Sigmoid colon (tissue), 7 donors: ENCODE results near the gene GTF3C5. TPM values are rescaled to one million over a fixed set of nuclear protein-coding genes. Genes with fewer than 3 reads are reported as not detected.

Experiments
- DNase-seq: peaks from one replicate; pipeline ENCODE4 v3.0.0-alpha.2; 2019
- H3K27ac ChIP-seq, 4 donors: fragments of 200-600 bp; sonication (generic); one replicate each; pipeline ENCODE4 v1.5.1; 2016 to 2019; ENCODE audit warnings: mild to moderate bottlenecking in 1 of 4
- H3K27me3 ChIP-seq, 3 donors: fragments of 200-600 bp; sonication (generic); one replicate each; pipeline ENCODE4 v1.5.1; 2019; ENCODE audit warnings: mild to moderate bottlenecking in 1 of 3
- H3K36me3 ChIP-seq, 4 donors: fragments of 200-600 bp; sonication (generic); one replicate each; pipeline ENCODE4 v1.5.1; 2016 to 2019
- H3K4me1 ChIP-seq, 4 donors: fragments of 200-600 bp; sonication (generic); one replicate each; pipeline ENCODE4 v1.5.1; 2017 to 2019
- H3K4me3 ChIP-seq, 4 donors: fragments of 200-600 bp; sonication (generic); one replicate each; pipeline ENCODE4 v1.5.1; 2017 to 2019; ENCODE audit warnings: mild to moderate bottlenecking in 2 of 4, moderate library complexity in 1 of 4
- H3K9me3 ChIP-seq, 4 donors: fragments of 200-600 bp in 3 of 4; sonication (generic) in 3 of 4; one replicate each; pipeline versions ENCODE4 v1.5.1 to v1.6.1; 2013 to 2019
- CTCF ChIP-seq, 4 experiments: fragments of 450-650 bp in 3 of 4; fragments of 200-600 bp in 1 of 4; IDR thresholded peaks; one replicate each; pipeline ENCODE4 v1.5.1; 2016 to 2019; ENCODE audit warnings: antibody characterized with exemption in 4 of 4, mild to moderate bottlenecking in 3 of 4, moderate library complexity in 2 of 4
- EP300 ChIP-seq, 4 donors: sonication (generic); formaldehyde crosslinking; IDR thresholded peaks; one replicate each; pipeline ENCODE4 v1.6.1; 2017; ENCODE audit warnings: antibody characterized with exemption in 4 of 4
- POLR2A ChIP-seq, 2 donors: fragments of 450-650 bp; IDR thresholded peaks; one replicate each; pipeline ENCODE4 v1.6.1; 2016; ENCODE audit warnings: antibody characterized with exemption in 2 of 2, mild to moderate bottlenecking in 2 of 2, moderate library complexity in 2 of 2
- POLR2AphosphoS5 ChIP-seq, 4 donors: sonication (generic); formaldehyde crosslinking; IDR thresholded peaks; one replicate each; pipeline ENCODE4 v1.6.1; 2017; ENCODE audit warnings: antibody characterized with exemption in 4 of 4
- WGBS, 2 donors: extraction: QIAGEN DNeasy Blood & Tissue Kit; methylation state at CpG; one replicate each; pipeline ENCODE4 v1.1.7; 2013; 5-methylcytosine and 5-hydroxymethylcytosine counted together
- intact Hi-C: fragments of 100-400 bp; cut with DNase I; formaldehyde crosslinking; loops from one replicate; pipeline ENCODE4 v1.15.1; 2023
- polyA plus RNA-seq, 3 donors: library from polyadenylated mRNA; stranded (reverse); fragments of 200-250 nt; gene quantifications; one replicate each; pipeline ENCODE4 v1.2.3, GENCODE V29; 2013
- total RNA-seq, 4 donors: library from RNA; depleted of rRNA; stranded (reverse); fragments of >200 nt; gene quantifications; one replicate each; pipeline ENCODE4 v1.1.0, GENCODE V29; 2016
- donor health status: healthy with polysubstance abuse.
- donor health status: Bipolar disorder and iron deficiency.
- donor health status: healthy.

Gene GTF3C5
- total and polyA plus RNA-seq, 7 donors: 25.8 to 52.7 (median 47.1) TPM

DNA sequence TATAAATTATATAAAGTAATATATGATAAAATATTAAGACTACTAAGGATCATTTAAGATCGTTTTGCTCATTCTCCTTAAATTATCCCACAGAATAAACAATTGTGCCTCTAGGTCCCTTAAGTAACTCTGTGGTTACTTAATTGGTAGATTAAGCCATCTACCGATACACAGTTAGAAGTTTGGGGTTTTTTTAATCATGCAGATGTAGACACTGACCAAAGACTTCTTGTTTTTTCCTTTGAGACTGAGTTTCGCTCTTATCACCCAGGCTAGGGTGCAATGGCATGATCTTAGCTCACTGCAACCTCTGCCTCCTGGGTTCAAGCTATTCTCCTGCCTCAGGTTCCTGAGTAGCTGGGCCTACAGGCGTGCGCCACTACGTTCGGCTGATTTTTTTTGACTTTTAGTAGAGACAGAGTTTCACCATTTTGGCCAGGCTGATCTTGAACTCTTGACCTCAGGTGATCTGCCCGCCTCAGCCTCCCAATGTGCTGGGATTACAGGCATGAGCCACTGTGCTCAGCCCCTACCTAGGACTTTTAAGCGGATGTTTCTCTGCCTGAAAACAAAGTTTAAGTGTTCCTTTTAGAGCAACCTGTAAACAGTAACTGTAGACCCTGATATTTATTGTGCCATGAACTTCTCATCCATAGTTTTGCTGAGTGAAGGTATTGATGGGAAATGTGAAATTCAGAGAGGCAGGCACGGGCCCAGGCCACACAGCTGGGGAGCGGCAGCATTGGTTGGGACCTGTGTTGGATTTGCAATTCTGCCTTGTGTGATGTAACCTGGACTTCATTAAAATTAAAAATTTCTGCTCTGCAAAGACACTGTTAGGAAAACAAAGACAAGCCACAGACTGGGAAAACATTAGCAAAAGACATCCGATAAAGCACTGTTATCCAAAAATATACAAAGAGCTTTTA is 42.6 kb downstream of the GTF3C5 start:
- Histone ChIP-seq H3K9me3 (no peaks in the 10 kb centered on the region), H3K36me3 (no peaks in the 10 kb centered on the region), H3K4me1 (no peaks in the 10 kb centered on the region), H3K4me3 (no peak overlapping the region), H3K27me3 (no peaks in the 10 kb centered on the region), H3K27ac (no peak overlapping the region)
- intact Hi-C loops: no loop called here
- DNase-seq: no peak
- 84 to 90% methylated on average over 12 of the region's 12 CpGs for WGBS, 2 donors
- TF ChIP-seq EP300 (IDR thresholded peaks at IDR 0.05) (no peak), CTCF (IDR thresholded peaks at IDR 0.05) (no peak), POLR2AphosphoS5 (IDR thresholded peaks at IDR 0.05) (no peak), POLR2A (IDR thresholded peaks at IDR 0.05) (no peak)

DNA sequence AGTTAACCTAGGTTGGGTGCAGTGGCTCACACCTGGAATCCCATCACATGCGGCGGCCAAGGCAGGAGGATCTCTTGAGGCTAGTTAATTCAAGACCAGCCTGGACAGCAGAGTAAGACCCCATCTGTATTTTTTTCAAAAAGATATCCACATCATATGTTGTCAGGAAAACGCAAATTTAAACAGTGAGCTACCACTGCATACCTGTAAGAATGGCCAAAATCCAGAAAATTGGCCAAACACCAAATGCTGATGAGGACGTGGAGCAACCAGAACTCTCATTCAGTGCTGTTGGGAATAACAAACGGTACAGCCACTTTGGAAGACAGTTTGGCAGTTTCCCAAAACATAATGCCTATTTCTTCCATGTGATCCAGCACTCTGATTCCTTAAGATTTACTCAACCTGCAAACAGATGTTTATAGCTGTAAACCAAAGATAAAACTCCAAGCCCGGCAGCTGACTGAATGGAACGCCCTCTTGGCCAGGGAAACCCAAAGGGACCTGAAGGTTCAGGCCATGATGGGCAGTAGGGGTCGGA is 43.4 kb downstream of the GTF3C5 start:
- DNase-seq: no peak
- TF ChIP-seq EP300 (IDR thresholded peaks at IDR 0.05): no peak
- TF ChIP-seq POLR2AphosphoS5 (IDR thresholded peaks at IDR 0.05): no peak
- no peak for TF ChIP-seq POLR2A (IDR thresholded peaks at IDR 0.05)
- TF ChIP-seq CTCF (IDR thresholded peaks at IDR 0.05): no peak
- H3K9me3 ChIP-seq: no peaks in the 10 kb centered on the region
- 32 to 65% methylated on average over 8 of the region's 8 CpGs for whole genome bisulfite sequencing, 2 donors
- H3K4me1 ChIP-seq: no peaks in the 10 kb centered on the region
- H3K27me3 ChIP-seq: no peaks in the 10 kb centered on the region
- no peaks in the 10 kb centered on the region for H3K36me3 ChIP-seq
- intact Hi-C loops: no loop called here
- H3K27ac ChIP-seq: no peak overlapping the region
- H3K4me3 ChIP-seq: no peak overlapping the region

DNA sequence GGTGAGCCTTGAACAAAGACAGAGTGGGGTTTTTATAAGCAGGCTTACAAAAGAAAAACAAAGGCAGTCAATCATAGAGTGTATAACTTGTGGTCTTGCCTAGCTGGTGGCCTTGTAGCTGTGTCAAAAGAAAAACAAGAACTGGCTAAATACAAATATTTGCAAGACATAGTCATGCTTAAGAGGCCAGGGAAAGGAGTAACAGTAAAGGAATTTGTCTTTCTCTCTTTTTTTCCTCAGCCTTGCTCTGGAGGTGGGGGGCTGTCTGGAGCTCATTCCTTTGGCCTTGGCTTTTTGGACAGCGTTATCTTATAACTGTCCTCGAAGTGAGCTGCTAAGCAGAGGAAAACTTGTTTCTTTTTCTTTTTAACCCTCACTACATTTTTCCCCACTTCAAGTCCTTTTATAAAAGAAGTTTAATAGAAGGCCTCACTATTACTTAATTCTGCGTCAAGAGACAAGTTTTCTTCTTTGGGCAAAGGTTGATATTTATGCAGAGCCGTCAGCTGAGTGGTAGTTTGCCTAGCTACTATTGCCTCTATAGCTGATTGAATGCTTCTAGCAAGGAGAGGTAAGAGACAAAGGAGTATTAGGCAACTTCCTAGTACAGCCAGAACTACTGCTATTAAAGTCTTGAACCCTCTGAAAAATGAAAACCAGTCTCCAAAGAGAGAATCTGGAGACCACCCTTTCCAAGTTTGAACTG is 45.3 kb downstream of the GTF3C5 start:
- Histone ChIP-seq H3K27ac (no peak overlapping the region), H3K36me3 (no peaks in the 10 kb centered on the region), H3K4me3 (no peak overlapping the region), H3K27me3 (no peaks in the 10 kb centered on the region), H3K9me3 (no peaks in the 10 kb centered on the region), H3K4me1 (no peaks in the 10 kb centered on the region)
- TF ChIP-seq POLR2A (IDR thresholded peaks at IDR 0.05) (no peak), CTCF (IDR thresholded peaks at IDR 0.05) (no peak), POLR2AphosphoS5 (IDR thresholded peaks at IDR 0.05) (no peak), EP300 (IDR thresholded peaks at IDR 0.05) (no peak)
- no peak for DNase-seq
- intact Hi-C loops: no loop called here
- WGBS, 2 donors: 76 to 82% methylated on average over 4 of the region's 4 CpGs

DNA sequence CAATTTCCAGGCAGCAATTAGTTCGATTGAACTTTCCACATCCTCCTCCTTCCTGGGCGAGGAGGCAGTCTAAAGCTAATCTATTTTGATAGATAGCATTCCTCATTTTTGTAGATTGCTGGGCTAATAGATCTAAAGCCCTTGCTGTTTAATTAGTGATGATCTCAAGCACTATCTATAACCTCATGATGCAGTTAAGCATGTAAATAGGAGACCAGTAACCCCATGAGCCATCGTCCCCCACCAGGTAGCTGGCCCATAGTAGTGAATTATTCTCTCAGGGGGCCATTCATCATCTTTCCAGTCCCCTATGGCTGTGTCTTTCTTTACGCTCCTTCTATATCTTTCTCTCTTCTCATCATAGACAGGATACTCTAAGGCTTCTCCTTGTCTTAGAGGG is 45.9 kb downstream of the GTF3C5 start:
- H3K9me3 ChIP-seq: no peaks in the 10 kb centered on the region
- intact Hi-C loops: no loop called here
- TF ChIP-seq POLR2A (IDR thresholded peaks at IDR 0.05): no peak
- TF ChIP-seq EP300 (IDR thresholded peaks at IDR 0.05): no peak
- TF ChIP-seq CTCF (IDR thresholded peaks at IDR 0.05): no peak
- TF ChIP-seq POLR2AphosphoS5 (IDR thresholded peaks at IDR 0.05): no peak
- no peak overlapping the region for H3K4me3 ChIP-seq
- no peaks in the 10 kb centered on the region for H3K27me3 ChIP-seq
- 81 to 94% methylated on average over 4 of the region's 4 CpGs for WGBS, 2 donors
- H3K4me1 ChIP-seq: no peaks in the 10 kb centered on the region
- no peak for DNase-seq
- H3K36me3 ChIP-seq: no peaks in the 10 kb centered on the region
- no peak overlapping the region for H3K27ac ChIP-seq
